Prostate gland (tissue), 2 donors: ENCODE measurements around the gene PA2G4.

Experiments used
- POLR2A ChIP-seq: fragments of 450-650 bp; IDR thresholded peaks from one replicate; pipeline ENCODE4 v1.6.1; 2016; ENCODE audit warnings: antibody characterized with exemption, mild to moderate bottlenecking
- TF ChIP-seq, protein P1 (sequence below), 4 experiments: fragments of 200-600 bp in 2 of 4; fragments of 450-650 bp in 2 of 4; sonication (generic) in 2 of 4; IDR thresholded peaks; 1 replicate in 3 of 4; 2 replicates in 1 of 4; pipeline ENCODE4 v1.5.1; 2016 to 2019; ENCODE audit warnings: antibody characterized with exemption in 4 of 4, mild to moderate bottlenecking in 2 of 4, moderate library complexity in 2 of 4

DNA sequence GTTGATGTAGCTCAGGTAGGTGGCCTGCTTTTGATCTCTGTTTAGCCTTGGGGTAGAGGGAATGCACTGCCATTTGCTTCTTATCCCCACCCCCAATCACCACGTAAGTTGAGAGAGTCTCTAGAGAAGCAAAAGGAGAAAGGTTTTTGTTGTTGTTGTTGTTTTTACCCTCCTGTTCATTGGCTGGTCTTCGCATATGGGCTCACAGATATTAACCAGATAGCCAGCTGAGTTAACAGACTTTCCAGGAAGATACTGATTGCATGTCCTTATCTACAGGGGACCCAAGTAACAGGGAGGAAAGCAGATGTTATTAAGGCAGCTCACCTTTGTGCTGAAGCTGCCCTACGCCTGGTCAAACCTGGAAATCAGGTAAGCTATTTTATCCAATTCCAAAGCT is 2.9 kb downstream of the PA2G4 start:
- TF ChIP-seq, protein P1, sequence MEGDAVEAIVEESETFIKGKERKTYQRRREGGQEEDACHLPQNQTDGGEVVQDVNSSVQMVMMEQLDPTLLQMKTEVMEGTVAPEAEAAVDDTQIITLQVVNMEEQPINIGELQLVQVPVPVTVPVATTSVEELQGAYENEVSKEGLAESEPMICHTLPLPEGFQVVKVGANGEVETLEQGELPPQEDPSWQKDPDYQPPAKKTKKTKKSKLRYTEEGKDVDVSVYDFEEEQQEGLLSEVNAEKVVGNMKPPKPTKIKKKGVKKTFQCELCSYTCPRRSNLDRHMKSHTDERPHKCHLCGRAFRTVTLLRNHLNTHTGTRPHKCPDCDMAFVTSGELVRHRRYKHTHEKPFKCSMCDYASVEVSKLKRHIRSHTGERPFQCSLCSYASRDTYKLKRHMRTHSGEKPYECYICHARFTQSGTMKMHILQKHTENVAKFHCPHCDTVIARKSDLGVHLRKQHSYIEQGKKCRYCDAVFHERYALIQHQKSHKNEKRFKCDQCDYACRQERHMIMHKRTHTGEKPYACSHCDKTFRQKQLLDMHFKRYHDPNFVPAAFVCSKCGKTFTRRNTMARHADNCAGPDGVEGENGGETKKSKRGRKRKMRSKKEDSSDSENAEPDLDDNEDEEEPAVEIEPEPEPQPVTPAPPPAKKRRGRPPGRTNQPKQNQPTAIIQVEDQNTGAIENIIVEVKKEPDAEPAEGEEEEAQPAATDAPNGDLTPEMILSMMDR (IDR thresholded peaks at IDR 0.05), result no peak
- no peak for TF ChIP-seq POLR2A
